Neural cell (in vitro differentiated cells): ENCODE results near the gene CRY2.

Source experiments
- EP300 ChIP-seq: fragments of 450-650 bp; conservative IDR thresholded peaks from 2 replicates; pipeline ENCODE4 v1.6.1; 2014; ENCODE audit warnings: antibody characterized with exemption, mild to moderate bottlenecking, moderate library complexity; ENCODE audit not compliant: poor library complexity, severe bottlenecking
- EZH2 ChIP-seq: fragments of 200-600, 300-800 bp; shearing (Covaris generic), sonication (generic); IDR thresholded peaks from 2 replicates; pipeline ENCODE4 v1.6.1; 2014; ENCODE audit warnings: antibody characterized with exemption, low read length, borderline replicate concordance, mild to moderate bottlenecking; ENCODE audit not compliant: insufficient read depth, poor library complexity, severe bottlenecking
- POLR2AphosphoS5 ChIP-seq: IDR thresholded peaks from 2 replicates; pipeline ENCODE4 v1.6.1; 2012
- RAD21 ChIP-seq: fragments of 450-650 bp; conservative IDR thresholded peaks from 2 replicates; pipeline ENCODE4 v1.6.1; 2014; ENCODE audit warnings: antibody characterized with exemption, mild to moderate bottlenecking, moderate library complexity
- SMC3 ChIP-seq: fragments of 450-650 bp; conservative IDR thresholded peaks from 2 replicates; pipeline ENCODE4 v1.6.1; 2014; ENCODE audit warnings: antibody characterized with exemption, mild to moderate bottlenecking, moderate library complexity; ENCODE audit not compliant: poor library complexity
- TF ChIP-seq, protein P1 (sequence below): fragments of 450-650 bp; IDR thresholded peaks from 2 replicates; pipeline ENCODE4 v1.5.1; 2014; ENCODE audit warnings: antibody characterized with exemption, mild to moderate bottlenecking, moderate library complexity; ENCODE audit not compliant: poor library complexity, severe bottlenecking

GRCh38 chr11:45930951-45931570, 83.8 kb downstream of the CRY2 start:
- TF ChIP-seq, protein P1, sequence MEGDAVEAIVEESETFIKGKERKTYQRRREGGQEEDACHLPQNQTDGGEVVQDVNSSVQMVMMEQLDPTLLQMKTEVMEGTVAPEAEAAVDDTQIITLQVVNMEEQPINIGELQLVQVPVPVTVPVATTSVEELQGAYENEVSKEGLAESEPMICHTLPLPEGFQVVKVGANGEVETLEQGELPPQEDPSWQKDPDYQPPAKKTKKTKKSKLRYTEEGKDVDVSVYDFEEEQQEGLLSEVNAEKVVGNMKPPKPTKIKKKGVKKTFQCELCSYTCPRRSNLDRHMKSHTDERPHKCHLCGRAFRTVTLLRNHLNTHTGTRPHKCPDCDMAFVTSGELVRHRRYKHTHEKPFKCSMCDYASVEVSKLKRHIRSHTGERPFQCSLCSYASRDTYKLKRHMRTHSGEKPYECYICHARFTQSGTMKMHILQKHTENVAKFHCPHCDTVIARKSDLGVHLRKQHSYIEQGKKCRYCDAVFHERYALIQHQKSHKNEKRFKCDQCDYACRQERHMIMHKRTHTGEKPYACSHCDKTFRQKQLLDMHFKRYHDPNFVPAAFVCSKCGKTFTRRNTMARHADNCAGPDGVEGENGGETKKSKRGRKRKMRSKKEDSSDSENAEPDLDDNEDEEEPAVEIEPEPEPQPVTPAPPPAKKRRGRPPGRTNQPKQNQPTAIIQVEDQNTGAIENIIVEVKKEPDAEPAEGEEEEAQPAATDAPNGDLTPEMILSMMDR, result no peak
- TF ChIP-seq EP300, result no peak
- no peak for TF ChIP-seq POLR2AphosphoS5
- no peak for TF ChIP-seq RAD21
- no peak for TF ChIP-seq EZH2
- TF ChIP-seq SMC3, result no peak
